NCI-H748 treated with DMSO at 0.1 percent for 48 hours (cell line): ENCODE results near the gene LYPD5.
"Not testable (repeated sequence)": the region's sequence is repeated elsewhere in the genome, so short reads cannot be mapped to it uniquely, and the experiment has no call there.

Experiments
- DNase-seq: peaks from one replicate; lab custom pipeline; 2025; lab: John Stamatoyannopoulos, UW

Gene LYPD5

GRCh38 chr19:43802216-43802951 lies at the start of gene LYPD5:
LYPD5 (minus strand) TSS chr19:43802447; CDS start chr19:43802380, 67 bp downstream.
- DNase-seq: no peak

GRCh38 chr19:43848821-43849220 lies 46.6 kb upstream of the LYPD5 start:
- no peak for DNase-seq

GRCh38 chr19:43847884-43848283 lies 45.6 kb upstream of the LYPD5 start:
- DNase-seq: no peak

GRCh38 chr19:43847246-43847645 lies 45.0 kb upstream of the LYPD5 start:
- DNase-seq: no peak

- DNase-seq: no peak
Measured at GRCh38 chr19:43842007-43842406, 39.8 kb upstream of the LYPD5 start.

- no peak for DNase-seq
Measured at GRCh38 chr19:43839139-43839538, 36.9 kb upstream of the LYPD5 start.

- peak; percentile 88 for DNase-seq
Measured at GRCh38 chr19:43826787-43827754, 24.8 kb upstream of the LYPD5 start, which contains the start of gene ZNF283. ZNF283 (plus strand) TSS chr19:43827321; CDS start chr19:43833505, 6,184 bp downstream.

GRCh38 chr19:43824572-43824971 lies 22.3 kb upstream of the LYPD5 start:
- DNase-seq: peak; percentile 36

- DNase-seq: not testable (repeated sequence)
Measured at GRCh38 chr19:43823856-43824255, 21.6 kb upstream of the LYPD5 start.

GRCh38 chr19:43820884-43821215 lies 18.6 kb upstream of the LYPD5 start:
- no peak for DNase-seq

GRCh38 chr19:43820098-43820883 lies 18.0 kb upstream of the LYPD5 start:
- DNase-seq: no peak

- no peak for DNase-seq
Measured at GRCh38 chr19:43818500-43818899, 16.3 kb upstream of the LYPD5 start.

- not testable (repeated sequence) for DNase-seq
Measured at GRCh38 chr19:43817454-43817853, 15.2 kb upstream of the LYPD5 start.

- DNase-seq: no peak
Measured at GRCh38 chr19:43814663-43815352, 12.6 kb upstream of the LYPD5 start.

GRCh38 chr19:43812688-43813087 lies 10.4 kb upstream of the LYPD5 start:
- DNase-seq: no peak

- DNase-seq: no peak
Measured at GRCh38 chr19:43812259-43812658, 10.0 kb upstream of the LYPD5 start.

GRCh38 chr19:43811837-43812236 lies 9.6 kb upstream of the LYPD5 start:
- DNase-seq: no peak

- peak; percentile 64 for DNase-seq
Measured at GRCh38 chr19:43809762-43810696, 7.8 kb upstream of the LYPD5 start.

GRCh38 chr19:43807651-43808050 lies 5.4 kb upstream of the LYPD5 start:
- DNase-seq: no peak

GRCh38 chr19:43806848-43807247 lies 4.6 kb upstream of the LYPD5 start:
- no peak for DNase-seq
